Kidney epithelial cell (primary cell): ENCODE data around the gene PHLDA3. TPM values are rescaled to one million over a fixed set of nuclear protein-coding genes. Genes with fewer than 3 reads are reported as not detected.

Source experiments
- DNase-seq: peaks from one replicate; pipeline ENCODE4 v3.0.0-alpha.2; 2010; ENCODE audit warnings: low read depth
- H3K27me3 ChIP-seq: 2 replicates; pipeline ENCODE4 v1.6.0; 2011; ENCODE audit warnings: low read length; ENCODE audit not compliant: control insufficient read depth, insufficient read depth
- H3K36me3 ChIP-seq: 2 replicates; pipeline ENCODE4 v1.5.1; 2011; ENCODE audit warnings: low read length; ENCODE audit not compliant: control insufficient read depth, insufficient read depth
- H3K4me3 ChIP-seq: 2 replicates; pipeline ENCODE4 v1.5.1; 2011; ENCODE audit warnings: low read depth, mild to moderate bottlenecking, control low read depth, low read length
- CTCF ChIP-seq: IDR thresholded peaks from 2 replicates; pipeline ENCODE4 v1.5.1; 2011; ENCODE audit warnings: mild to moderate bottlenecking, moderate library complexity, low read length, control low read depth, inconsistent platforms; ENCODE audit not compliant: insufficient read depth, poor library complexity, severe bottlenecking
- total RNA-seq: library from RNA; depleted of rRNA; stranded (reverse); fragments of >200 nt; gene quantifications from 2 replicates; pipeline ENCODE4 v1.2.3, GENCODE V29; 2015

PHLDA3 gene
- total RNA-seq, 1 donor from 2014 or later, result 130 TPM

DNA sequence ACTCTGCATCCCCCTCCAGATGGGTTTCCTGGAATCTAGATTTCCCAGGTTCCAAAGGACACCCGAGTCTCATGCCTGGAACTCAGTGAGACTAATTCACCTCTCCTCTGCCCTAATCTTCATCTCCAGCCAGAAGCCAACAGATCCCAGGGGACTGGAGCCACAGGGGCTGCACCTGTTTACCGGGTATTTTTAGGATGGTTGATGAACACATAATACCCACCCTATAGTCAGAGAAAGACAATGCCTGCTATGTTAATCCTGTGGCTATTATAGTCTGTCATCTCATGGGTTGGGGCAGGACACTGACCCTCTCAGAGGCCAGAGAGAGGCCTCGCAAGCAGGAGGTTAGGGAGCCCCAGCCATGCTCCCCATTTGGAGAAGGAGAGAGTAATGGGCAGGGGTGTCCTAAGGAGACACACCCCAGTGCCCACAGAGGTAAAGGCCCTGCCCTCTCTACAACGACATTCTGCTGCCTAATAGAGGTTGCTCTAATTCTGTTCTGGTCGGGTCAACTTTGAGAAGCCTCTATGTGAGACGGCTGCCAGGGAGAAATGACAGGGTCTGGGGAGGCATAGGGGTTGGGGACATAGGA is 46.5 kb downstream of the PHLDA3 start:
- no peak for DNase-seq
- Histone ChIP-seq H3K36me3 (no peaks in the 10 kb centered on the region), H3K4me3 (no peak overlapping the region), H3K27me3 (peaks cover 7% of the 10 kb centered on the region)
- TF ChIP-seq CTCF, result no peak

GRCh38 chr1:201422026-201422425 is 47.0 kb downstream of the PHLDA3 start:
- H3K36me3 ChIP-seq, result no peaks in the 10 kb centered on the region
- DNase-seq, result no peak
- H3K27me3 ChIP-seq, result peaks cover 7% of the 10 kb centered on the region
- TF ChIP-seq CTCF, result no peak
- H3K4me3 ChIP-seq, result no peak overlapping the region

DNA sequence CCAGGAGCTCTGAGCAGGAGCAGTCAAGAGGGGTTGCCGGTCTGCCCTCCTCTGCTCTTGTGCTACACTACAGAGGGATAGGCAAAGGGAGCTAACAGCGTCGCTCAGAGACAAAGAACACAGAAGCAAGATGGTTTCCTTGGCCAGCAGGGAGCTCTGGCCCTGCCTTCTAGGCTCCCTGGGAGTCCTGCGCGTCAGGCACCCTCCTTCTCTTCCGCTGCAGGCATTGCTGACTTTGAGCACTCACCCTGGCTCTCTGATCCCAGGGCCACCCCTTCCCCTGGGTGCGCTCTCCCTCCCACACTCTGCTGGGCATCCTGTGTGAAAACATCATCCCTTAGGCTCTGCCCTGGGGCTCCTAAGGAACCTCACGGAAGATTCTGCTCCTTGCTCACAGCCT is 47.9 kb downstream of the PHLDA3 start:
- no peak for DNase-seq
- Histone ChIP-seq H3K27me3 (peaks cover 7% of the 10 kb centered on the region), H3K4me3 (no peak overlapping the region), H3K36me3 (no peaks in the 10 kb centered on the region)
- TF ChIP-seq CTCF, result no peak

- no peak for DNase-seq
- H3K27me3 ChIP-seq, result peaks cover 7% of the 10 kb centered on the region
- H3K36me3 ChIP-seq, result no peaks in the 10 kb centered on the region
- no peak for TF ChIP-seq CTCF
- H3K4me3 ChIP-seq, result no peak overlapping the region
These were observed 48.4 kb downstream of the PHLDA3 start for GRCh38 chr1:201420608-201421002.

GRCh38 chr1:201419746-201420607 is 49.0 kb downstream of the PHLDA3 start:
- H3K27me3 ChIP-seq, result peaks cover 7% of the 10 kb centered on the region
- no peak for TF ChIP-seq CTCF
- H3K36me3 ChIP-seq, result no peaks in the 10 kb centered on the region
- no peak for DNase-seq
- H3K4me3 ChIP-seq, result no peak overlapping the region
